ENCODE results near the gene STMN1. TPM values are rescaled to one million over a fixed set of nuclear protein-coding genes. Genes with fewer than 3 reads are reported as not detected.

STMN1 gene
- polyA plus RNA-seq, 1 donor (not counting 4 experiments of a cell fraction or from before 2014, with no cell fraction given), result 82.8 TPM

DNA sequence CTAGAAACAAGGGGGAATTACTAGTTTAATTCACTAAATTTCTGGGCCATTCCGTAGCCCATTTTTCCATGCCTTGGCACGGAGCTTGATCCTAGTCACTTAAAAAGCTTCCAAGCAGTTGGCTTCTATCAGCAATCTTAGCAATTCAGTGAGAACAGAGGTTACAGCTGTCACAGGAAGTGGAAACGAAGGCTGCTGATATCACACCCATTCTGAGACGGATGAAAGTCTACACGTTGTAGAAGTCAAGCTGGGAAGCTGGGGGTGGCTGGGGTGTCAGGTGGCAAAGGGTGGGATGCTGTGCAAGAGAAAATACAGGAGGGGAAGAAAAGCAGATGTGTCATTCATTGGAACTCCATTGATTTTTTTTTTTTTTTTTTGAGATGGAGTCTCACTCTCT, 11.8 kb upstream of the STMN1 start:
- Histone ChIP-seq H2AFZ (ENCODE audit: control insufficient read depth, low read length) (no peak overlapping the region), H3K27ac (ENCODE audit: control insufficient read depth, insufficient read depth, low read length) (no peak overlapping the region), H3K9me3 (ENCODE audit: control insufficient read depth, low read depth, low read length) (no peaks in the 10 kb centered on the region), H3K9me1 (ENCODE audit: control insufficient read depth, extremely low read depth, insufficient read depth, low read length) (no peaks in the 10 kb centered on the region), H3K9ac (ENCODE audit: control insufficient read depth, extremely low read depth, insufficient read depth, low read length) (no peak overlapping the region), H3K27me3 (ENCODE audit: control insufficient read depth, extremely low read depth, insufficient read depth, low read length) (no peaks in the 10 kb centered on the region), H3K4me2 (ENCODE audit: control insufficient read depth, extremely low read depth, insufficient read depth, low read depth, low read length) (no peak overlapping the region), H3K4me1 (ENCODE audit: control insufficient read depth, extremely low read depth, insufficient read depth, low read length) (peaks cover 8% of the 10 kb centered on the region), H3K36me3 (ENCODE audit: control insufficient read depth in 2 of 2, extremely low read depth in 1 of 2, insufficient read depth in 2 of 2, low read length in 2 of 2) (no peaks in the 10 kb centered on the region), H4K20me1 (ENCODE audit: control insufficient read depth, extremely low read depth, insufficient read depth, low read length) (no peaks in the 10 kb centered on the region), H3K79me2 (ENCODE audit: control insufficient read depth, insufficient read depth, low read length) (no peaks in the 10 kb centered on the region), H3K4me3 (ENCODE audit: control insufficient read depth in 2 of 3, extremely low read depth in 1 of 3, insufficient read depth in 2 of 3, low read depth in 1 of 3, low read length in 3 of 3) (no peak overlapping the region)
- DNase-seq (ENCODE audit: low read depth, low spot score), result no peak
- TF ChIP-seq, protein P1, sequence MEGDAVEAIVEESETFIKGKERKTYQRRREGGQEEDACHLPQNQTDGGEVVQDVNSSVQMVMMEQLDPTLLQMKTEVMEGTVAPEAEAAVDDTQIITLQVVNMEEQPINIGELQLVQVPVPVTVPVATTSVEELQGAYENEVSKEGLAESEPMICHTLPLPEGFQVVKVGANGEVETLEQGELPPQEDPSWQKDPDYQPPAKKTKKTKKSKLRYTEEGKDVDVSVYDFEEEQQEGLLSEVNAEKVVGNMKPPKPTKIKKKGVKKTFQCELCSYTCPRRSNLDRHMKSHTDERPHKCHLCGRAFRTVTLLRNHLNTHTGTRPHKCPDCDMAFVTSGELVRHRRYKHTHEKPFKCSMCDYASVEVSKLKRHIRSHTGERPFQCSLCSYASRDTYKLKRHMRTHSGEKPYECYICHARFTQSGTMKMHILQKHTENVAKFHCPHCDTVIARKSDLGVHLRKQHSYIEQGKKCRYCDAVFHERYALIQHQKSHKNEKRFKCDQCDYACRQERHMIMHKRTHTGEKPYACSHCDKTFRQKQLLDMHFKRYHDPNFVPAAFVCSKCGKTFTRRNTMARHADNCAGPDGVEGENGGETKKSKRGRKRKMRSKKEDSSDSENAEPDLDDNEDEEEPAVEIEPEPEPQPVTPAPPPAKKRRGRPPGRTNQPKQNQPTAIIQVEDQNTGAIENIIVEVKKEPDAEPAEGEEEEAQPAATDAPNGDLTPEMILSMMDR (optimal IDR thresholded peaks at IDR 0.05 in 1 of 3, IDR thresholded peaks at IDR 0.05 in 1 of 3, conservative IDR thresholded peaks at IDR 0.05 in 1 of 3; ENCODE audit: extremely low read depth in 1 of 3, insufficient read depth in 2 of 3, low read length in 3 of 3), result no peak
- no peak for TF ChIP-seq EZH2 (IDR thresholded peaks at IDR 0.05; ENCODE audit: low read length)
- dilution Hi-C loops (cut with MboI; ENCODE audit: extremely low pct_ligation_motif_present, low sequenced_read_pairs), result no loop called here
- no peak for FAIRE-seq

- no peaks in the 10 kb centered on the region for H3K36me3 ChIP-seq (ENCODE audit: control insufficient read depth in 2 of 2, extremely low read depth in 1 of 2, insufficient read depth in 2 of 2, low read length in 2 of 2)
- no peaks in the 10 kb centered on the region for H4K20me1 ChIP-seq (ENCODE audit: control insufficient read depth, extremely low read depth, insufficient read depth, low read length)
- TF ChIP-seq EZH2 (IDR thresholded peaks at IDR 0.05; ENCODE audit: low read length), result no peak
- TF ChIP-seq, protein P1 (optimal IDR thresholded peaks at IDR 0.05 in 1 of 3, IDR thresholded peaks at IDR 0.05 in 1 of 3, conservative IDR thresholded peaks at IDR 0.05 in 1 of 3; ENCODE audit: extremely low read depth in 1 of 3, insufficient read depth in 2 of 3, low read length in 3 of 3), result no peak
- DNase-seq (ENCODE audit: low read depth, low spot score) (no peak), FAIRE-seq (no peak)
- no peak overlapping the region for H3K4me3 ChIP-seq (ENCODE audit: control insufficient read depth in 2 of 3, extremely low read depth in 1 of 3, insufficient read depth in 2 of 3, low read depth in 1 of 3, low read length in 3 of 3)
- H3K79me2 ChIP-seq (ENCODE audit: control insufficient read depth, insufficient read depth, low read length), result no peaks in the 10 kb centered on the region
- H2AFZ ChIP-seq (ENCODE audit: control insufficient read depth, low read length), result no peak overlapping the region
- H3K9me1 ChIP-seq (ENCODE audit: control insufficient read depth, extremely low read depth, insufficient read depth, low read length), result no peaks in the 10 kb centered on the region
- H3K27me3 ChIP-seq (ENCODE audit: control insufficient read depth, extremely low read depth, insufficient read depth, low read length), result no peaks in the 10 kb centered on the region
- no peak overlapping the region for H3K9ac ChIP-seq (ENCODE audit: control insufficient read depth, extremely low read depth, insufficient read depth, low read length)
- no peak overlapping the region for H3K4me2 ChIP-seq (ENCODE audit: control insufficient read depth, extremely low read depth, insufficient read depth, low read depth, low read length)
- peaks cover 11% of the 10 kb centered on the region for H3K4me1 ChIP-seq (ENCODE audit: control insufficient read depth, extremely low read depth, insufficient read depth, low read length)
- H3K27ac ChIP-seq (ENCODE audit: control insufficient read depth, insufficient read depth, low read length), result no peak overlapping the region
- no peaks in the 10 kb centered on the region for H3K9me3 ChIP-seq (ENCODE audit: control insufficient read depth, low read depth, low read length)
- dilution Hi-C loops (cut with MboI; ENCODE audit: extremely low pct_ligation_motif_present, low sequenced_read_pairs), result no loop called here
Observed at GRCh38 chr1:25916460-25916859, 10.2 kb upstream of the STMN1 start.
